CD4-positive, alpha-beta memory T cell (primary cell): Measurements from ENCODE around the gene C1QTNF4. TPM values are rescaled to one million over a fixed set of nuclear protein-coding genes. Genes with fewer than 3 reads are reported as not detected.
"Not testable (repeated sequence)": the region's sequence is repeated elsewhere in the genome, so short reads cannot be mapped to it uniquely, and the experiment has no call there.

Source experiments
- CTCF ChIA-PET: fragments of 350-600 bp; sonication (Branson Sonifier 250); formaldehyde crosslinking; loops from one replicate; lab custom pipeline; 2021; ENCODE audit warnings: inconsistent platforms; ENCODE audit not compliant: partially characterized antibody; lab: Charles Lee
- POLR2A ChIA-PET: fragments of 350-600 bp; sonication (Branson Sonifier 250); formaldehyde crosslinking; loops from one replicate; lab custom pipeline; 2021; ENCODE audit not compliant: partially characterized antibody; lab: Charles Lee
- DNase-seq, 5 donors: peaks; one replicate each; pipeline versions ENCODE4 v3.0.0 to v3.0.0-alpha.2; 2020 to 2022; ENCODE audit warnings: mixed read lengths in 1 of 5
- H3K27ac ChIP-seq: one replicate; pipeline ENCODE4 v1.7.0; 2013; ENCODE audit warnings: low read depth, low read length
- H3K27me3 ChIP-seq: 2 replicates; pipeline ENCODE4 v1.7.0; 2013; ENCODE audit warnings: mild to moderate bottlenecking, low read length, moderate library complexity; ENCODE audit not compliant: insufficient read depth
- H3K36me3 ChIP-seq: 2 replicates; pipeline ENCODE4 v1.7.0; 2013; ENCODE audit warnings: mild to moderate bottlenecking, low read length, moderate library complexity; ENCODE audit not compliant: insufficient read depth
- H3K4me1 ChIP-seq: 2 replicates; pipeline ENCODE4 v1.7.0; 2013; ENCODE audit warnings: mild to moderate bottlenecking, low read length, moderate library complexity; ENCODE audit not compliant: insufficient read depth
- H3K4me3 ChIP-seq, 2 donors: one replicate each; pipeline ENCODE4 v1.7.0; 2013; ENCODE audit warnings: low read length in 2 of 2, mild to moderate bottlenecking in 1 of 2
- H3K9me3 ChIP-seq, 2 donors: one replicate each; pipeline ENCODE4 v1.7.0; 2013; ENCODE audit warnings: low read length in 2 of 2, control low read depth in 1 of 2; ENCODE audit not compliant: control insufficient read depth in 1 of 2
- H3K27ac Mint-ChIP-seq, 7 donors: one replicate each; pipeline ENCODE4 v1.8.0; 2020 to 2021; ENCODE audit warnings: mixed read lengths in 7 of 7, mild to moderate bottlenecking in 6 of 7, inconsistent platforms in 3 of 7, moderate library complexity in 3 of 7
- H3K27me3 Mint-ChIP-seq, 2 donors: one replicate each; pipeline ENCODE4 v1.8.0; 2020 to 2021; ENCODE audit warnings: mixed read lengths in 2 of 2
- H3K36me3 Mint-ChIP-seq, 2 donors: one replicate each; pipeline ENCODE4 v1.8.0; 2020 to 2021; ENCODE audit warnings: mixed read lengths in 2 of 2, inconsistent platforms in 1 of 2, mild to moderate bottlenecking in 1 of 2
- H3K4me1 Mint-ChIP-seq, 4 donors: one replicate each; pipeline ENCODE4 v1.8.0; 2020 to 2021; ENCODE audit warnings: mixed read lengths in 4 of 4, mild to moderate bottlenecking in 1 of 4
- H3K4me3 Mint-ChIP-seq, 8 donors: one replicate each; pipeline ENCODE4 v1.8.0; 2020 to 2021; ENCODE audit warnings: mixed read lengths in 8 of 8, mild to moderate bottlenecking in 7 of 8, moderate library complexity in 6 of 8, inconsistent platforms in 3 of 8
- H3K9me3 Mint-ChIP-seq, 8 donors: one replicate each; pipeline ENCODE4 v1.8.0; 2020 to 2021; ENCODE audit warnings: mixed read lengths in 8 of 8, mild to moderate bottlenecking in 5 of 8, inconsistent platforms in 3 of 8, moderate library complexity in 1 of 8
- intact Hi-C: fragments of 100-400 bp; cut with micrococcal nuclease; formaldehyde crosslinking; loops from one replicate; pipeline ENCODE4 v1.15.1; 2023
- polyA plus RNA-seq, 2 donors: library from polyadenylated mRNA; unstranded; fragments of 300-500 nt; fragmentation: Illumina TruSeq; gene quantifications; one replicate each; pipeline ENCODE4 v1.2.3, GENCODE V29; 2021
- total RNA-seq, 2 experiments: library from RNA; stranded (reverse); gene quantifications; one replicate each; pipeline ENCODE4 v1.2.3, GENCODE V29; 2021

The C1QTNF4 gene
- total and polyA plus RNA-seq, 4 experiments from 2014 or later: 0.44 to 0.61 TPM; not detected in 2

GRCh38 chr11:47569646-47570045 is 24.6 kb downstream of the C1QTNF4 start:
- peaks cover 16 to 30% (median 22%) of the 10 kb centered on the region in 4 donors for H3K4me1 Mint-ChIP-seq
- H3K36me3 Mint-ChIP-seq: peaks cover 17 to 42% of the 10 kb centered on the region in 2 donors
- H3K4me3 ChIP-seq: no peak overlapping the region
- H3K36me3 ChIP-seq: peaks cover 34% of the 10 kb centered on the region
- intact Hi-C loops: loop anchor here (5.0 to 10.0 kb wide), 3 partner anchors 73 to 395 kb away; partner anchors contain the start of genes AGBL2, ARFGAP2 and MTCH2
- no peaks in the 10 kb centered on the region for H3K9me3 ChIP-seq
- no peaks in the 10 kb centered on the region for H3K27me3 Mint-ChIP-seq
- ChIA-PET CTCF (interaction anchor here (0.9 to 1.0 kb wide), 2 partner anchors 10 to 18 kb away, joined by 3 read pairs; no protein-coding TSS in a partner anchor), POLR2A (interaction anchor here (2.6 to 7.6 kb wide), 2 partner anchors 9 to 16 kb away, joined by 5 to 52 read pairs; partner anchors contain the start of genes CELF1, KBTBD4 and NDUFS3)
- no peak overlapping the region for H3K4me3 Mint-ChIP-seq
- H3K27ac Mint-ChIP-seq: peak overlapping the region in 4 of 7 donors; percentile 12 to 44 (median 18)
- H3K9me3 Mint-ChIP-seq: no peaks in the 10 kb centered on the region
- no peak for DNase-seq
- peaks cover 13% of the 10 kb centered on the region for H3K4me1 ChIP-seq
- H3K27me3 ChIP-seq: no peaks in the 10 kb centered on the region
- H3K27ac ChIP-seq: no peak overlapping the region

GRCh38 chr11:47566149-47566698 is 28.0 kb downstream of the C1QTNF4 start:
- no peaks in the 10 kb centered on the region for H3K9me3 Mint-ChIP-seq
- H3K36me3 ChIP-seq: peaks cover 7% of the 10 kb centered on the region
- peaks cover 9 to 25% (median 19%) of the 10 kb centered on the region in 4 donors for H3K4me1 Mint-ChIP-seq
- ChIA-PET POLR2A (interaction anchor here (0.6 to 7.6 kb wide), 8 partner anchors 12 to 202 kb away, joined by 3 to 52 read pairs (median 4); partner anchors contain the start of genes CELF1, KBTBD4 and NDUFS3), CTCF (interaction anchor here (0.7 to 1.9 kb wide), 3 partner anchors 7 to 12 kb away, joined by 3 to 10 read pairs (median 7); no protein-coding TSS in a partner anchor)
- intact Hi-C loops: loop anchor here (5.0 kb wide), 2 partner anchors 76 to 151 kb away; partner anchors contain the start of genes AGBL2 and MTCH2
- peaks cover 13% of the 10 kb centered on the region for H3K4me1 ChIP-seq
- H3K4me3 ChIP-seq: peak overlapping the region; percentile 52 to 87
- no peaks in the 10 kb centered on the region for H3K27me3 Mint-ChIP-seq
- H3K27ac Mint-ChIP-seq: peak overlapping the region; percentile 72 to 89 (median 82)
- H3K9me3 ChIP-seq: no peaks in the 10 kb centered on the region
- no peak for DNase-seq
- H3K4me3 Mint-ChIP-seq: peak overlapping the region; percentile 76 to 88 (median 85)
- peaks cover under 1 to 13% of the 10 kb centered on the region in 2 donors for H3K36me3 Mint-ChIP-seq
- H3K27me3 ChIP-seq: no peaks in the 10 kb centered on the region
- peak overlapping the region; percentile 73 for H3K27ac ChIP-seq

- Mint-ChIP-seq H3K4me1 (peaks cover 9 to 25% (median 18%) of the 10 kb centered on the region in 4 donors), H3K9me3 (no peaks in the 10 kb centered on the region), H3K27me3 (no peaks in the 10 kb centered on the region)
These were observed 28.7 kb downstream of the C1QTNF4 start, which contains the start of gene PTPMT1 for GRCh38 chr11:47565340-47566148. Gene PTPMT1, plus strand, starts transcription at chr11:47565599. Its CDS starts 24 bp downstream, at chr11:47565623.

GRCh38 chr11:47564933-47565339 is 29.3 kb downstream of the C1QTNF4 start:
- DNase-seq: no peak
- Mint-ChIP-seq H3K4me3 (peak overlapping the region; percentile 76 to 88 (median 82)), H3K36me3 (peaks cover 0 to 4% of the 10 kb centered on the region in 2 donors), H3K27me3 (no peaks in the 10 kb centered on the region), H3K4me1 (peaks cover 9 to 25% (median 19%) of the 10 kb centered on the region in 4 donors), H3K27ac (peak overlapping the region in 6 of 7 donors; percentile 50 to 92 (median 84)), H3K9me3 (no peaks in the 10 kb centered on the region)
- no peaks in the 10 kb centered on the region for H3K9me3 ChIP-seq
- CTCF ChIA-PET: interaction anchor here (1.1 to 2.3 kb wide), 7 partner anchors 9 to 191 kb away, joined by 3 to 14 read pairs (median 7); partner anchors contain the start of genes CELF1, KBTBD4 and NDUFS3
- POLR2A ChIA-PET: interaction anchor here (0.5 to 7.6 kb wide), 9 partner anchors 8 to 351 kb away, joined by 3 to 52 read pairs (median 4); partner anchors contain the start of genes CELF1, KBTBD4 and NDUFS3
- no peaks in the 10 kb centered on the region for H3K27me3 ChIP-seq
- intact Hi-C loops: loop anchor here (1.0 to 5.0 kb wide), 4 partner anchors 12 to 152 kb away; partner anchors contain the start of genes AGBL2, CELF1, KBTBD4 and MTCH2
- peaks cover 13% of the 10 kb centered on the region for H3K4me1 ChIP-seq
- peak overlapping the region; percentile 73 for H3K27ac ChIP-seq
- peak overlapping the region; percentile 61 to 87 for H3K4me3 ChIP-seq
- no peaks in the 10 kb centered on the region for H3K36me3 ChIP-seq

More at GRCh38 chr11:47565340-47566148, 28.7 kb downstream of the C1QTNF4 start, which contains the start of gene PTPMT1:
- ChIA-PET CTCF (interaction anchor here (1.1 to 2.3 kb wide), 7 partner anchors 8 to 192 kb away, joined by 3 to 14 read pairs (median 7); partner anchors contain the start of genes CELF1, KBTBD4 and NDUFS3), POLR2A (interaction anchor here (0.6 to 7.6 kb wide), 10 partner anchors 8 to 203 kb away, joined by 3 to 52 read pairs (median 4); partner anchors contain the start of genes CELF1, KBTBD4 and NDUFS3)
- H3K36me3 ChIP-seq: peaks cover under 1% of the 10 kb centered on the region
- H3K9me3 ChIP-seq: no peaks in the 10 kb centered on the region
- peak; percentile 59 to 75 (median 63) for DNase-seq
- H3K27ac ChIP-seq: peak within 1 kb of the TSS; percentile 73
- peak within 1 kb of the TSS; percentile 61 to 87 for H3K4me3 ChIP-seq
- H3K36me3 Mint-ChIP-seq: peaks cover 0 to 8% of the 10 kb centered on the region in 2 donors
- H3K27me3 ChIP-seq: no peaks in the 10 kb centered on the region
- peaks cover 13% of the 10 kb centered on the region for H3K4me1 ChIP-seq
- H3K27ac Mint-ChIP-seq: peak within 1 kb of the TSS; percentile 73 to 92 (median 88)
- peak within 1 kb of the TSS; percentile 76 to 88 (median 85) for H3K4me3 Mint-ChIP-seq
- intact Hi-C loops: loop anchor here (1.0 to 5.0 kb wide), 4 partner anchors 12 to 152 kb away; partner anchors contain the start of genes AGBL2, CELF1, KBTBD4 and MTCH2

GRCh38 chr11:47564366-47564765 is 29.8 kb downstream of the C1QTNF4 start:
- H3K9me3 Mint-ChIP-seq, H3K9me3 ChIP-seq, H3K27ac ChIP-seq, H3K27me3 Mint-ChIP-seq, H3K36me3 Mint-ChIP-seq, H3K4me3 ChIP-seq, DNase-seq, H3K27me3 ChIP-seq, H3K36me3 ChIP-seq: not testable (repeated sequence)
- peaks cover 13% of the 10 kb centered on the region for H3K4me1 ChIP-seq
- peak overlapping the region in 5 of 7 donors; percentile 32 to 86 (median 48) for H3K27ac Mint-ChIP-seq
- CTCF ChIA-PET: interaction anchor here (1.1 to 2.3 kb wide), 7 partner anchors 9 to 190 kb away, joined by 3 to 14 read pairs (median 7); partner anchors contain the start of genes CELF1, KBTBD4 and NDUFS3
- H3K4me1 Mint-ChIP-seq: peaks cover 9 to 25% (median 19%) of the 10 kb centered on the region in 4 donors
- intact Hi-C loops: loop anchor here (2.0 kb wide), 1 partner anchor 14 kb away; the partner anchor contains the start of genes KBTBD4 and NDUFS3
- peak overlapping the region; percentile 49 to 85 (median 60) for H3K4me3 Mint-ChIP-seq
- POLR2A ChIA-PET: interaction anchor here (0.5 to 7.6 kb wide), 6 partner anchors 9 to 350 kb away, joined by 3 to 52 read pairs (median 6); partner anchors contain the start of genes CELF1, KBTBD4 and NDUFS3

- H3K36me3 Mint-ChIP-seq, H3K27ac ChIP-seq, H3K9me3 Mint-ChIP-seq, intact Hi-C loops, H3K27me3 Mint-ChIP-seq, DNase-seq, H3K9me3 ChIP-seq, H3K27ac Mint-ChIP-seq, POLR2A ChIA-PET, H3K36me3 ChIP-seq, H3K27me3 ChIP-seq, H3K4me3 ChIP-seq: not testable (repeated sequence)
- CTCF ChIA-PET: interaction anchor here (0.5 to 0.8 kb wide), 2 partner anchors 9 to 69 kb away, joined by 3 to 4 read pairs; no protein-coding TSS in a partner anchor
- peaks cover 13% of the 10 kb centered on the region for H3K4me1 ChIP-seq
- H3K4me1 Mint-ChIP-seq: peaks cover 9 to 25% (median 19%) of the 10 kb centered on the region in 4 donors
- H3K4me3 Mint-ChIP-seq: peak overlapping the region in 1 of 8 donors; percentile 4
These were observed 31.8 kb downstream of the C1QTNF4 start for GRCh38 chr11:47562393-47562792.
